Ishikawa (cell line): ENCODE data around the gene POLR1D.

Experiments used
- CEBPB ChIP-seq: IDR thresholded peaks from 2 replicates; pipeline ENCODE4 v1.6.1; 2012
- EP300 ChIP-seq: IDR thresholded peaks from 2 replicates; pipeline ENCODE4 v1.6.1; 2012; ENCODE audit warnings: borderline replicate concordance
- FOXM1 ChIP-seq: IDR thresholded peaks from 2 replicates; pipeline ENCODE4 v1.6.1; 2012; ENCODE audit warnings: low read depth, borderline replicate concordance
- MAX ChIP-seq: IDR thresholded peaks from 2 replicates; pipeline ENCODE4 v1.6.1; 2012
- NFIC ChIP-seq: IDR thresholded peaks from 2 replicates; pipeline ENCODE4 v1.6.1; 2012
- RAD21 ChIP-seq: IDR thresholded peaks from 2 replicates; pipeline ENCODE4 v1.6.1; 2012; ENCODE audit warnings: low read depth
- REST ChIP-seq: IDR thresholded peaks from 2 replicates; pipeline ENCODE4 v1.6.1; 2012; ENCODE audit warnings: low read depth, mild to moderate bottlenecking
- TAF1 ChIP-seq: IDR thresholded peaks from 2 replicates; pipeline ENCODE4 v1.6.1; 2012; ENCODE audit warnings: low read depth, mild to moderate bottlenecking
- TCF12 ChIP-seq: IDR thresholded peaks from 2 replicates; pipeline ENCODE4 v1.6.1; 2012; ENCODE audit warnings: low read depth
- TEAD4 ChIP-seq: IDR thresholded peaks from 2 replicates; pipeline ENCODE4 v1.6.1; 2012
- USF1 ChIP-seq: IDR thresholded peaks from 2 replicates; pipeline ENCODE4 v1.6.1; 2012
- YY1 ChIP-seq: IDR thresholded peaks from 2 replicates; pipeline ENCODE4 v1.6.1; 2012; ENCODE audit warnings: low read depth
- ZBTB7A ChIP-seq: IDR thresholded peaks from 2 replicates; pipeline ENCODE4 v1.6.1; 2012; ENCODE audit warnings: low read depth

- TF ChIP-seq FOXM1 (no peak), RAD21 (no peak), ZBTB7A (no peak), REST (no peak), TCF12 (no peak), EP300 (no peak), NFIC (no peak), YY1 (no peak), MAX (no peak), CEBPB (no peak), TAF1 (no peak), USF1 (no peak), TEAD4 (no peak)
Observed at GRCh38 chr13:27659145-27659865, 37.6 kb downstream of the POLR1D start.
